Heart left ventricle (tissue), 16 donors: ENCODE measurements around the gene MICAL3. TPM values are rescaled to one million over a fixed set of nuclear protein-coding genes. Genes with fewer than 3 reads are reported as not detected.

Experiments used
- ATAC-seq, 4 donors: fragments of 200-7000 bp; cut with Tn5 transposase; one replicate each; pipeline ENCODE4 v1.9.1; 2020 to 2022; ENCODE audit warnings: moderate library complexity in 4 of 4, mild to moderate bottlenecking in 3 of 4, moderate number of reproducible peaks in 1 of 4
- DNase-seq, 5 donors: peaks; one replicate each; pipeline ENCODE4 v3.0.0-alpha.2; 2020
- H3K27ac ChIP-seq, 12 donors: fragments of 200-600 bp; sonication (generic) in 4 of 12; one replicate each; pipeline versions ENCODE4 v1.5.0 to v1.8.0; 2016 to 2022; ENCODE audit warnings: mild to moderate bottlenecking in 2 of 12
- H3K27me3 ChIP-seq, 9 donors: fragments of 200-600 bp; sonication (generic) in 2 of 9; one replicate each; pipeline versions ENCODE4 v1.5.1 to v1.8.0; 2016 to 2022; ENCODE audit warnings: mild to moderate bottlenecking in 3 of 9
- H3K36me3 ChIP-seq, 9 donors: fragments of 200-600 bp; sonication (generic) in 2 of 9; one replicate each; pipeline versions ENCODE4 v1.5.0 to v1.8.0; 2018 to 2022; ENCODE audit warnings: mild to moderate bottlenecking in 2 of 9
- H3K4me1 ChIP-seq, 12 donors: fragments of 200-600 bp; sonication (generic) in 4 of 12; one replicate each; pipeline versions ENCODE4 v1.5.0 to v1.8.0; 2016 to 2022; ENCODE audit warnings: mild to moderate bottlenecking in 3 of 12
- H3K4me3 ChIP-seq, 12 donors: fragments of 200-600 bp; sonication (generic) in 4 of 12; one replicate each; pipeline versions ENCODE4 v1.5.0 to v1.8.0; 2017 to 2022; ENCODE audit warnings: mild to moderate bottlenecking in 9 of 12, moderate library complexity in 4 of 12
- H3K9me3 ChIP-seq, 12 donors: fragments of 200-600 bp; sonication (generic) in 4 of 12; one replicate each; pipeline versions ENCODE4 v1.5.0 to v1.8.0; 2016 to 2022; ENCODE audit warnings: mild to moderate bottlenecking in 1 of 12
- POLR2A ChIP-seq, 2 donors: fragments of 450-650 bp; IDR thresholded peaks; one replicate each; pipeline ENCODE4 v1.6.1; 2017; ENCODE audit warnings: antibody characterized with exemption in 2 of 2, mild to moderate bottlenecking in 2 of 2, moderate library complexity in 2 of 2
- WGBS, 4 donors: extraction: QIAGEN DNeasy Blood & Tissue Kit in 2 of 4; methylation state at CpG; one replicate each; pipeline versions ENCODE4 v1.1.5 to v1.1.7; 2013 to 2018; 5-methylcytosine and 5-hydroxymethylcytosine counted together
- intact Hi-C, 10 donors: fragments of 100-400 bp; cut with DNase I; formaldehyde crosslinking; loops; one replicate each; pipeline versions ENCODE4 v1.11.1 to v1.14.2; 2022
- polyA plus RNA-seq, 2 donors: library from polyadenylated mRNA; stranded (reverse); fragments of 200-250 nt; gene quantifications; one replicate each; pipeline ENCODE4 v1.2.3, GENCODE V29; 2013
- total RNA-seq, 9 donors: library from RNA; depleted of rRNA in 2 of 9; stranded (reverse); fragments of >200 nt in 2 of 9; fragmentation: NEBNext Ultra II Directional in 3 of 9; extraction: Animal tissue kit (Norgen Biotek cat#: 25700) in 3 of 9; gene quantifications; one replicate each; pipeline versions ENCODE4 v1.1.0 to v1.2.4, GENCODE V29; 2016 to 2023
- TF ChIP-seq, protein P1 (sequence below), 12 donors: fragments of 200-600 bp; sonication (generic) in 4 of 12; IDR thresholded peaks; one replicate each; pipeline versions ENCODE4 v1.5.0 to v1.8.0; 2018 to 2022; ENCODE audit warnings: antibody characterized with exemption in 12 of 12, mild to moderate bottlenecking in 5 of 12
- donor health status: ischemic (EF 13 %, LVEDD 7.1; RV severe dilation, severe dysfunction).
- donor health status: healthy with polysubstance abuse.
- donor health status: DM: no; HTN: yes; CAD: no.
- donor health status: DM: no; HTN: no; CAD: no.
- donor health status: ischemic (EF 25% LVEDD 6.9; RV normal size, moderate dysfunction).
- donor health status: ischemic (EF 25% LVEDD 5.7; RV mildly dilated, moderate dysfunction).
- donor health status: healthy.
- donor health status: DM: yes; HTN: yes; CAD: no.
- donor health status: ischemic (EF 35%, LVEDD 5.7; RV mildly dilated, moderate dysfunction).
- donor health status: nonischemic (EF 11% LVEDD 7.7; RV severe dilation, severe dysfunction).
- donor health status: DM: yes; HTN: yes; CAD: no.
- donor health status: PGD.
- donor health status: ischemic (EF 29% LVEDD 5.4; RV normal size, mild dysfunction).
- donor health status: nonischemic (EF 23%, LVEDD 6.1; RV moderate dilation, normal function).

MICAL3 gene
- total and polyA plus RNA-seq, 11 donors, result 41.3 to 125 (median 83.3) TPM

DNA sequence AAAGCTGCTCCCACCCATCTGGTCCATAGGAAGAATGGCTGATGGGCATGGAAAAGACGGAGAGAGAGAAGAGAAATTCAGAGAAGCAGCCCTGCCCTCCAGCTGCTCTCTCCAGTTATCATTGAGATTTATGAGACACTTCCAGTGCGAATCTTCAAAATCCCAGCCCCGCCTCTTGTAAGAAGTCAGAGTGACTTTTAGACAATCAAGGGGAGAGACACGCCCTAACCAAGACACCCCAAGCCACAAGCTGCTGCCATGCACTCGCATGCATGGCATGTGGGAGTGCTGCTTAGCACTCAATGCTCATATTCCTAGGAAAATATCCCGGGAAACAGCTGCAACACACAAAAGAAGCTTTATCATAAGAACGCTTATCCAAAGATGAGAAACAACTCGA lies 139.5 kb downstream of the MICAL3 start:
- Histone ChIP-seq H3K4me3 (no peak overlapping the region), H3K27ac (peak overlapping the region in 3 of 12 donors; percentile 11 to 70 (median 34)), H3K27me3 (no peaks in the 10 kb centered on the region), H3K4me1 (peaks cover 0 to 40% (median 11%) of the 10 kb centered on the region in 12 donors), H3K9me3 (no peaks in the 10 kb centered on the region), H3K36me3 (peaks cover 0 to 95% (median 60%) of the 10 kb centered on the region in 9 donors)
- DNase-seq (no peak), ATAC-seq (no peak)
- intact Hi-C loops, result loop anchor here in 3 of 10 donors (5.0 kb wide), 3 partner anchors 33 to 53 kb away; no protein-coding TSS in a partner anchor
- WGBS, 4 donors, result 81 to 84% (median 82%) methylated on average over 8 of the region's 8 CpGs
- TF ChIP-seq, protein P1, sequence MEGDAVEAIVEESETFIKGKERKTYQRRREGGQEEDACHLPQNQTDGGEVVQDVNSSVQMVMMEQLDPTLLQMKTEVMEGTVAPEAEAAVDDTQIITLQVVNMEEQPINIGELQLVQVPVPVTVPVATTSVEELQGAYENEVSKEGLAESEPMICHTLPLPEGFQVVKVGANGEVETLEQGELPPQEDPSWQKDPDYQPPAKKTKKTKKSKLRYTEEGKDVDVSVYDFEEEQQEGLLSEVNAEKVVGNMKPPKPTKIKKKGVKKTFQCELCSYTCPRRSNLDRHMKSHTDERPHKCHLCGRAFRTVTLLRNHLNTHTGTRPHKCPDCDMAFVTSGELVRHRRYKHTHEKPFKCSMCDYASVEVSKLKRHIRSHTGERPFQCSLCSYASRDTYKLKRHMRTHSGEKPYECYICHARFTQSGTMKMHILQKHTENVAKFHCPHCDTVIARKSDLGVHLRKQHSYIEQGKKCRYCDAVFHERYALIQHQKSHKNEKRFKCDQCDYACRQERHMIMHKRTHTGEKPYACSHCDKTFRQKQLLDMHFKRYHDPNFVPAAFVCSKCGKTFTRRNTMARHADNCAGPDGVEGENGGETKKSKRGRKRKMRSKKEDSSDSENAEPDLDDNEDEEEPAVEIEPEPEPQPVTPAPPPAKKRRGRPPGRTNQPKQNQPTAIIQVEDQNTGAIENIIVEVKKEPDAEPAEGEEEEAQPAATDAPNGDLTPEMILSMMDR (IDR thresholded peaks at IDR 0.05), result no peak

DNA sequence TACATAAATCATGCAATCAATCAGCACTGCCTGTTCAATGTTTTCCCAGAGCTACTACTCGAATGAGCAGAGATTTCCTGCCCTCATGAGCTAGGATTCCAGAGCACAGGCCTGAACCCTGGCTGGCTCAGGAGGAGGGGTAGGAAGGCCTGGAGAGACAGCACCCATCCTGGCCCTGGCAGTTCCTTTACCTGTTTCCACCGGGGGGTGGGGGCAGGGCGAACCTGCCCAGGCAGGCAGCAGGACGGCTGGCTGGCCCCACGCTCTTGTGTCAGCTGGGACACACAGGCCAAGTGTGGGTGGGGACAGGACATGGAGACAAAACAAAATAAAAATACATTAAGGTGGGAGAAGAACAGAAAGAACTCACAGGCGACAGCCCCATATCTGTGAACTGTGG lies 140.3 kb downstream of the MICAL3 start:
- intact Hi-C loops, result loop anchor here in 1 of 10 donors (5.0 kb wide), 1 partner anchor 47 kb away; no protein-coding TSS in a partner anchor
- 29 to 49% (median 34%) methylated on average over 6 of the region's 6 CpGs for WGBS, 4 donors
- Histone ChIP-seq H3K27me3 (no peaks in the 10 kb centered on the region), H3K4me3 (no peak overlapping the region), H3K27ac (peak overlapping the region in 7 of 12 donors; percentile 11 to 70 (median 37)), H3K36me3 (peaks cover 0 to 98% (median 68%) of the 10 kb centered on the region in 9 donors), H3K4me1 (peaks cover 0 to 31% (median 8%) of the 10 kb centered on the region in 12 donors), H3K9me3 (no peaks in the 10 kb centered on the region)
- TF ChIP-seq, protein P1 (IDR thresholded peaks at IDR 0.05), result no peak
- TF ChIP-seq POLR2A (IDR thresholded peaks at IDR 0.05), result no peak
- ATAC-seq (peak in 3 of 4 donors; percentile 29 to 52 (median 49)), DNase-seq (no peak)

DNA sequence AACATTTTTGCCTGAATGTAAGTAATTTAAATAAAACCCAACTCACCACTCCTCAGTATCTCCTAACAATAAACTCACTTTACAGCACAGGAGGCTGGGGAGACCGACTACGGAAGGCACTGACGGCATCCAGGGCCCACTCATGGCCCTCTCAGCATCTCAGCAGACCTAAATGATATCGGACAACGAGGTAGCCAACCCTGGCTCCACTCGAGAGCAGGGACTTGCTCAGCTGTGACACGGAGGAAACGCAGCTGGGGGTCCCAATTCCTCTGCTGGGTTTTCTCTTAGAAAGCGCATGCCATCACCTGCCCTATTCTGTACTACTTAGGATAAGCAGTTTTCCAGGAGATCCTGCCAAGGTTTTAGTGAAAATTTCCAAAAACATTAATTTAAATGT lies 141.0 kb downstream of the MICAL3 start:
- H3K36me3 ChIP-seq, result peaks cover 0 to 98% (median 69%) of the 10 kb centered on the region in 9 donors
- TF ChIP-seq POLR2A (IDR thresholded peaks at IDR 0.05), result no peak
- TF ChIP-seq, protein P1 (IDR thresholded peaks at IDR 0.05), result no peak
- no peaks in the 10 kb centered on the region for H3K9me3 ChIP-seq
- ATAC-seq (no peak), DNase-seq (no peak)
- H3K4me3 ChIP-seq, result no peak overlapping the region
- H3K27me3 ChIP-seq, result no peaks in the 10 kb centered on the region
- H3K27ac ChIP-seq, result peak overlapping the region in 6 of 12 donors; percentile 4 to 70 (median 26)
- H3K4me1 ChIP-seq, result peaks cover 0 to 24% (median 8%) of the 10 kb centered on the region in 12 donors
- intact Hi-C loops, result loop anchor here in 1 of 10 donors (5.0 kb wide), 1 partner anchor 46 kb away; no protein-coding TSS in a partner anchor
- 60 to 77% (median 75%) methylated on average over 9 of the region's 9 CpGs for WGBS, 4 donors

DNA sequence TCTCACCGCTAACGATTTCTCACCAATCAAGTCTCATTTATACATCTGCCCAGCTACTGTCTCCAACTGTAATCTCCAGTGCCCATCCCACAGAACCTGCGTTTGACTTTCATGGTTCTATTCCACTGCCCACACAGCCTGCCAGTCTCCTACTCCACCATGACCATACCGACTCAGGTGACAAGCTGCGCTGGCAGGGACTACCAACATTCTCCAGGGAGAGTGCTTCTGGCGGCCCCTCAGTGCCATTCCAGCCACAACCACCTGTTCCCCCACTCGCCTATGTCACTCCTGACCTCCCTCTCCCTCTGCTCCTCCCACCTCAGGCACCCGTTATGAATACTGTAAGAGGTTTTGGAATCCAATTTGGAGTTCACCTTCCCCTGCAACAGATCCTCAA lies 141.6 kb downstream of the MICAL3 start:
- H3K4me1 ChIP-seq, result peaks cover 0 to 24% (median 8%) of the 10 kb centered on the region in 12 donors
- H3K36me3 ChIP-seq, result peaks cover 0 to 96% (median 66%) of the 10 kb centered on the region in 9 donors
- DNase-seq (no peak), ATAC-seq (peak in 1 of 4 donors; percentile 16)
- no peaks in the 10 kb centered on the region for H3K27me3 ChIP-seq
- H3K9me3 ChIP-seq, result no peaks in the 10 kb centered on the region
- 74 to 80% (median 77%) methylated on average over 8 of the region's 8 CpGs for WGBS, 4 donors
- peak overlapping the region in 1 of 12 donors; percentile 70 for H3K27ac ChIP-seq
- intact Hi-C loops, result loop anchor here in 1 of 10 donors (5.0 kb wide), 1 partner anchor 45 kb away; no protein-coding TSS in a partner anchor
- TF ChIP-seq, protein P1 (IDR thresholded peaks at IDR 0.05), result no peak
- no peak for TF ChIP-seq POLR2A (IDR thresholded peaks at IDR 0.05)
- H3K4me3 ChIP-seq, result no peak overlapping the region
